NT2/D1 (cell line): Measurements from ENCODE around the gene KLK4.

ENCODE experiments used
- SUZ12 ChIP-seq: IDR thresholded peaks from 2 replicates; pipeline ENCODE4 v1.6.1; 2011; ENCODE audit not compliant: insufficient read length, insufficient read depth; ENCODE audit errors: extremely low read depth
- YY1 ChIP-seq: IDR thresholded peaks from 2 replicates; pipeline ENCODE4 v1.6.1; 2011; ENCODE audit not compliant: insufficient read length, insufficient read depth
- ZNF274 ChIP-seq: IDR thresholded peaks from 2 replicates; pipeline ENCODE4 v1.6.1; 2011; ENCODE audit warnings: mild to moderate bottlenecking, low read depth, low read length

GRCh38 chr19:50947123-50947522, 35.9 kb upstream of the KLK4 start:
- TF ChIP-seq YY1, result no peak
- no peak for TF ChIP-seq ZNF274
- no peak for TF ChIP-seq SUZ12
